Measurements from ENCODE around the gene LARP4.

LARP4 gene

DNA sequence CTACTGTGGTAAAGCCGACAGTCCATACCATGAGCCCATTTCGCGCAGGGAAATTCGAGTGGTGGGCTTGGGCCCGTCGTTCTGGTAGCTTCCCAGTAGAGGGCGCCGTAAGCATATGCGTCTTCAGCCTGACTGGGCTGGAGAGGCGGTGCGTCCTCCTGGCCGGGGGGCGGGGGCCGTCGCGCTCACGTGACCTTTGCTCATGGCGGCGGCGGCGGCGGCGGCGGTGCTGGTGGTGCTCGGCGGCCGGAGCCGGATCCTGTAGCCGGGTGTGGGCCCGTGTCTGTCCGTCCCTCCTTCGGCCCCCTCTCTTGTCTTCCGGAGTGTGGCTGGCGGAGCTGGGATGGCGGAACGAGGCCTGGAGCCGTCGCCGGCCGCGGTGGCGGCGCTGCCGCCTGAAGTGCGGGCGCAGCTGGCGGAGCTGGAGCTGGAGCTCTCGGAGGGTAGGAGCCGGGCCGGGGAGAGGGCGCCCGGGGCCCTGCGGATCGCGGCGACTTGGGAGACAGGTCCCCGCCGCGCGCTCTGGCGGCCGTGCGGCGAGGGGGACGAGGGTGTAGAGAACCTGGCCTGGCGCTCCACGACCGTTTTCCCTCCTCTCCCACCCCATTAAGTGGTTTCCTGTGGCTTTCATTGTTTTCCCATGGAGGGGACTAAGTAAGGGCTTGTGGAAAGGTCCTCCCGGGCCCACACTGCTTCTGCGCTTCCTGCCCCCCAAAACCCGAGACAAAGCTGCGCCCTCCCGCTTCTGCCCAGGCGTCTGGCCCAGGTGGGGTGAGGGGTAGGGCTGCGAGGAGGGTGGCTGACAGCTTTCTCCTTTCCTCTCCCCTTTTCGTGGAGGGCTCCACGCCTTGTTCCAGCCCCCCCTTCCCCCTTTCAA lies 104.4 kb downstream of the LARP4 start, which contains the start of gene DIP2B:
Gene DIP2B (plus strand): TSS at position 188 of the 877 bp plus-strand sequence. CDS start 156 bp downstream, at position 344.
- Histone ChIP-seq H3K36me3 (ENCODE audit: insufficient read depth, low read length) (no peaks in the 10 kb centered on the region), H3K4me3 (ENCODE audit: low read length) (peak within 1 kb of the TSS; percentile 90), H3K4me1 (ENCODE audit: control insufficient read depth, insufficient read depth, low read length) (peaks cover 14% of the 10 kb centered on the region), H3K4me2 (ENCODE audit: low read length) (peak within 1 kb of the TSS; percentile 84), H3K27me3 (ENCODE audit: control insufficient read depth, insufficient read depth, low read length) (no peaks in the 10 kb centered on the region), H3K9me3 (replicated peaks; ENCODE audit: low read length) (no peaks in the 10 kb centered on the region), H3K9ac (ENCODE audit: low read depth, low read length) (peak within 1 kb of the TSS; percentile 92)

DNA sequence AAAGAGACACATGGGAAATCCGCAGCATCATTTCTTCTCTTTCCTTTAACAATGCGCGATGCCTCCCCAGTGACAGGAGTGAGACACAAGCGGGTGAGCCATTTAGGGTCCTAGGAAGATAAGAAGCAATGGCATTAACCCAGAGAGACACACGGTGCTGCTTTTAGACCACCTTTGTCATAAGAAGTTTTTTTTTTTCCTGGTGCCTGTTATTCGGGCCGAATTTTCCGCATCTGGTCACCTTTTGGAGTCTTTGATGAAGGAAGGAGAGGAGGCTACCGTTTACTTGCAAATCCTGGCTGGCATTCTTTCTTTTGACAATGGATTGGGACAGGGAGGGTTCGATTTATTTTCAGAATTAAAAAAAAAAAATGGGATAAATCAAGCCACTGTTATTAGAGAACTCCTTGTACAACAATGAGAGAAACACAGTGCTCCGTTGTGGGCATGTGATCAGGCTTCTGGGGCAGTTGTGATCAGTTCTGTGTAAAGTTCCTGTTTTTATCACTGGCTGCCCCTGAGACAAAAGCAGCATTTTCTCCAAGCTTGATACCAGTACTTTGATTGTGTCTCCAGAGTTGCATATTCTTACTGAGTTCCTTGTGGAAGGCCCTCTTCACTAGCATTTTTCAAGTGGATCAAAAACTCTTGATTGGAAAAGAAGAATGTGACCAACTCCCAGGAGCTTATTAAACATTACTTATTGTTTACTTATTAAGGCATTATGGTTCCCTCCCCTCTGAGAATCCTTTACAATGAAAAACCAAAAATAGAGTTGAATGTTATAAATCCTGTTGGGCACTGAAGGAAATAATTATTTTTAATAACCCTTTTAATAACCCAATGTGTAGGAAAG lies 105.2 kb downstream of the LARP4 start:
- H3K4me2 ChIP-seq (ENCODE audit: low read length): peak overlapping the region; percentile 84
- no peaks in the 10 kb centered on the region for H3K27me3 ChIP-seq (ENCODE audit: control insufficient read depth, insufficient read depth, low read length)
- no peaks in the 10 kb centered on the region for H3K9me3 ChIP-seq (replicated peaks; ENCODE audit: low read length)
- H3K4me3 ChIP-seq (ENCODE audit: low read length): peak overlapping the region; percentile 90
- peak overlapping the region; percentile 92 for H3K9ac ChIP-seq (ENCODE audit: low read depth, low read length)
- no peaks in the 10 kb centered on the region for H3K36me3 ChIP-seq (ENCODE audit: insufficient read depth, low read length)
- H3K4me1 ChIP-seq (ENCODE audit: control insufficient read depth, insufficient read depth, low read length): peaks cover 14% of the 10 kb centered on the region

- peak overlapping the region; percentile 84 for H3K4me2 ChIP-seq (ENCODE audit: low read length)
- peak overlapping the region; percentile 92 for H3K9ac ChIP-seq (ENCODE audit: low read depth, low read length)
- H3K9me3 ChIP-seq (replicated peaks; ENCODE audit: low read length): no peaks in the 10 kb centered on the region
- H3K27me3 ChIP-seq (ENCODE audit: control insufficient read depth, insufficient read depth, low read length): no peaks in the 10 kb centered on the region
- H3K4me3 ChIP-seq (ENCODE audit: low read length): no peak overlapping the region
- H3K36me3 ChIP-seq (ENCODE audit: insufficient read depth, low read length): no peaks in the 10 kb centered on the region
- H3K4me1 ChIP-seq (ENCODE audit: control insufficient read depth, insufficient read depth, low read length): peaks cover 14% of the 10 kb centered on the region
Observed at GRCh38 chr12:50506753-50507473, 106.2 kb downstream of the LARP4 start.

- Histone ChIP-seq H3K4me1 (ENCODE audit: control insufficient read depth, insufficient read depth, low read length) (peaks cover 14% of the 10 kb centered on the region), H3K9me3 (replicated peaks; ENCODE audit: low read length) (no peaks in the 10 kb centered on the region), H3K27me3 (ENCODE audit: control insufficient read depth, insufficient read depth, low read length) (no peaks in the 10 kb centered on the region), H3K4me2 (ENCODE audit: low read length) (no peak overlapping the region), H3K36me3 (ENCODE audit: insufficient read depth, low read length) (no peaks in the 10 kb centered on the region), H3K4me3 (ENCODE audit: low read length) (no peak overlapping the region), H3K9ac (ENCODE audit: low read depth, low read length) (no peak overlapping the region)
Observed at GRCh38 chr12:50507474-50507838, 106.8 kb downstream of the LARP4 start.

- H3K4me3 ChIP-seq (ENCODE audit: low read length): no peak overlapping the region
Observed at GRCh38 chr12:50507930-50508329, 107.2 kb downstream of the LARP4 start.

GRCh38 chr12:50508414-50508813 lies 107.7 kb downstream of the LARP4 start:
- Histone ChIP-seq H3K4me1 (ENCODE audit: control insufficient read depth, insufficient read depth, low read length) (peaks cover 14% of the 10 kb centered on the region), H3K36me3 (ENCODE audit: insufficient read depth, low read length) (no peaks in the 10 kb centered on the region), H3K4me3 (ENCODE audit: low read length) (no peak overlapping the region), H3K27me3 (ENCODE audit: control insufficient read depth, insufficient read depth, low read length) (no peaks in the 10 kb centered on the region), H3K9ac (ENCODE audit: low read depth, low read length) (no peak overlapping the region), H3K4me2 (ENCODE audit: low read length) (no peak overlapping the region), H3K9me3 (replicated peaks; ENCODE audit: low read length) (no peaks in the 10 kb centered on the region)

More at GRCh38 chr12:50507930-50508329, 107.2 kb downstream of the LARP4 start:
- Histone ChIP-seq H3K27me3 (ENCODE audit: control insufficient read depth, insufficient read depth, low read length) (no peaks in the 10 kb centered on the region), H3K9ac (ENCODE audit: low read depth, low read length) (no peak overlapping the region), H3K36me3 (ENCODE audit: insufficient read depth, low read length) (no peaks in the 10 kb centered on the region), H3K9me3 (replicated peaks; ENCODE audit: low read length) (no peaks in the 10 kb centered on the region), H3K4me2 (ENCODE audit: low read length) (no peak overlapping the region), H3K4me1 (ENCODE audit: control insufficient read depth, insufficient read depth, low read length) (peaks cover 14% of the 10 kb centered on the region)

- no peak overlapping the region for H3K9ac ChIP-seq (ENCODE audit: low read depth, low read length)
- no peaks in the 10 kb centered on the region for H3K27me3 ChIP-seq (ENCODE audit: control insufficient read depth, insufficient read depth, low read length)
- H3K4me3 ChIP-seq (ENCODE audit: low read length): no peak overlapping the region
- H3K9me3 ChIP-seq (replicated peaks; ENCODE audit: low read length): no peaks in the 10 kb centered on the region
- peaks cover 14% of the 10 kb centered on the region for H3K4me1 ChIP-seq (ENCODE audit: control insufficient read depth, insufficient read depth, low read length)
- no peak overlapping the region for H3K4me2 ChIP-seq (ENCODE audit: low read length)
- H3K36me3 ChIP-seq (ENCODE audit: insufficient read depth, low read length): no peaks in the 10 kb centered on the region
Observed at GRCh38 chr12:50508970-50509663, 108.4 kb downstream of the LARP4 start.

- no peak overlapping the region for H3K4me2 ChIP-seq (ENCODE audit: low read length)
- peaks cover 5% of the 10 kb centered on the region for H3K4me1 ChIP-seq (ENCODE audit: control insufficient read depth, insufficient read depth, low read length)
- no peak overlapping the region for H3K4me3 ChIP-seq (ENCODE audit: low read length)
- H3K9me3 ChIP-seq (replicated peaks; ENCODE audit: low read length): no peaks in the 10 kb centered on the region
- H3K36me3 ChIP-seq (ENCODE audit: insufficient read depth, low read length): no peaks in the 10 kb centered on the region
- H3K9ac ChIP-seq (ENCODE audit: low read depth, low read length): no peak overlapping the region
- no peaks in the 10 kb centered on the region for H3K27me3 ChIP-seq (ENCODE audit: control insufficient read depth, insufficient read depth, low read length)
Observed at GRCh38 chr12:50514526-50515276, 114.0 kb downstream of the LARP4 start.

DNA sequence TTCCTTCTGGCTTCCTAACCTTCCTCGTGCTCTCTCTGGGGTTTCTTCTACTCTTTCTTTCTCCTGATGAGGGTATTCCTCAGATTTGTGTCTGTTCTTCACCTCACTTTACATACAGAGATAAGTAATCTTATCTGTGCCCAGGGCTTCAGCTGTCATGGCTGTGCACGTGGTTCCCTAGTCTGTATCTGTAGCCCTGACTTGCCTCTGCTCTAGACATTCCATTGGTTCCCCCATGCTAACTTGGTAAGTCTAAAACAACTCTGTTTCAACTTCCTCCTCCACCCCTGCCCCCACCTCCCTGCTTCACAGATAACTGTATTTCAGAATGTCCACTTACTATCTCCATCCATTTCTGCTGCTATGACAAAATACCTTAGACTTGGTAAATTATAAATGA lies 114.9 kb downstream of the LARP4 start:
- Histone ChIP-seq H3K36me3 (ENCODE audit: insufficient read depth, low read length) (no peaks in the 10 kb centered on the region), H3K4me3 (ENCODE audit: low read length) (no peak overlapping the region), H3K4me2 (ENCODE audit: low read length) (no peak overlapping the region), H3K27me3 (ENCODE audit: control insufficient read depth, insufficient read depth, low read length) (no peaks in the 10 kb centered on the region), H3K9me3 (replicated peaks; ENCODE audit: low read length) (no peaks in the 10 kb centered on the region), H3K4me1 (ENCODE audit: control insufficient read depth, insufficient read depth, low read length) (peaks cover 5% of the 10 kb centered on the region), H3K9ac (ENCODE audit: low read depth, low read length) (no peak overlapping the region)

DNA sequence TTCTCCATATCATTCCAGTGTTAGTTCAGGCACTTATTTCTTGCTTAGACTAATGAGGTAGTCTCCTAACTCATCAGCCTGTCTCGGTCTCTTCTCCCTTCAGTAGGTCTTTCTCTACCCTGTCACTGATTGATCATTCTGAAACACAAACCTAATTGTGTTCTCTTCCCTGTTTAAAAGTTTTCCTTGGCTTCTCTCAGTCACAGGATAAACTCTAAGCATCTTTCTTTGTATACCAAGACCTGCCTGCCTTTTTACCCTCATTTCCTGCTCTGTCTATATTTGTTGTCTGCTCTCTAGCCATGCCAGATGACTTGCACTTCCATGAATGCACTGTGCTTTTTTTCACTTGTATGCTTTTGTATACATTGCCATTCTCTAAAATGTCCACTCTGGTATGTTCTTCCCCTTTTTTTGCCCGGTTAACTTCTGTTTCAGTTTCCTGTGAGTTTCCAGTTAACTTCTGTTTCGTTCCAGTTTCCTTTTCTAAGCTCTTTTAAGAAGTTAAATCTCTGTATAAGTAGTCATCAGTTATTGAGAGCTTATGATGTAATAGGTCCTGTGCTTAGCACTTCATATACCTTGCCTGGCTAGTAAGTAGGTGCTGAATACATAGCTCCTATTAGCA lies 116.8 kb downstream of the LARP4 start:
- Histone ChIP-seq H3K36me3 (ENCODE audit: insufficient read depth, low read length) (no peaks in the 10 kb centered on the region), H3K9me3 (replicated peaks; ENCODE audit: low read length) (no peaks in the 10 kb centered on the region), H3K27me3 (ENCODE audit: control insufficient read depth, insufficient read depth, low read length) (no peaks in the 10 kb centered on the region), H3K4me3 (ENCODE audit: low read length) (no peak overlapping the region), H3K4me1 (ENCODE audit: control insufficient read depth, insufficient read depth, low read length) (peaks cover 5% of the 10 kb centered on the region), H3K9ac (ENCODE audit: low read depth, low read length) (no peak overlapping the region), H3K4me2 (ENCODE audit: low read length) (peak overlapping the region; percentile 8)

Measured in skeletal muscle satellite cell (primary cell).